Inferior parietal cortex (tissue), 1 donor: ENCODE measurements around the gene MROH2A.

Experiments
- DNase-seq: peaks from one replicate; pipeline ENCODE4 v3.0.0-alpha.2; 2016; ENCODE audit errors: extremely low spot score

The MROH2A gene

GRCh38 chr2:233801357-233802131 is 23.4 kb downstream of the MROH2A start:
- peak; percentile 17 for DNase-seq

DNA sequence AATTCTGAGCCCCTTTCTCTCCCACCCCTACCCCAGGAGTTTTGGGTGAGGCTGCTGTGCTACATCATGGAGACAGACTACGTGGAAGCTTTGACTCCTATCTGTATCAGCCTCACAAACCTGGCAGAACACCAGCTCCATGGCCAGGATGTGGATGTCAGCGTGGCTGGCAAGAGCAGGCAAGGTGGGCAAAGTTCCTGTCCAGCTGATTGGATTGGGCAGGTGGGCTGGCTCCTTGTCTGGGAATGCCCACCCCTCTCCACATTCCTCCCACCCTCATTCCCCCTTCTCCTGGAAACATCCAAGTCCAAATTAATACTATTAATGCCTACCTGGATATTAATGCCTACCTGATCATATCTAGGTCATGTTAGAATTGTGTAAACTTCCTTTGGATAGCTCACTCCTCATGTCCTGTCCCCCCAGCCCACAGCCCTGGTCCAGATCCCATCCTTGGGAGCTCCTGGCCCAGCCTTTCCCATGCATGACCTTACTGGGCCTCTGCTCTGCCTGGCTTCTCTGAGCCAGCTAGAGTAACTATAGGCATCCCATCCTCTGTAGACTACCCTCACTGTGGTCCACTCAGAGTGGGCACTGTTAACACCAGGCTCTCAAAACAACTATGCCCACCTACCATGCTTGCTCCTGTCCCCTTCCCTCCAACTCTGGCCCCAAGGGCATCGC is 24.1 kb downstream of the MROH2A start:
- no peak for DNase-seq

GRCh38 chr2:233803292-233803911 is 25.3 kb downstream of the MROH2A start:
- DNase-seq, result no peak

DNA sequence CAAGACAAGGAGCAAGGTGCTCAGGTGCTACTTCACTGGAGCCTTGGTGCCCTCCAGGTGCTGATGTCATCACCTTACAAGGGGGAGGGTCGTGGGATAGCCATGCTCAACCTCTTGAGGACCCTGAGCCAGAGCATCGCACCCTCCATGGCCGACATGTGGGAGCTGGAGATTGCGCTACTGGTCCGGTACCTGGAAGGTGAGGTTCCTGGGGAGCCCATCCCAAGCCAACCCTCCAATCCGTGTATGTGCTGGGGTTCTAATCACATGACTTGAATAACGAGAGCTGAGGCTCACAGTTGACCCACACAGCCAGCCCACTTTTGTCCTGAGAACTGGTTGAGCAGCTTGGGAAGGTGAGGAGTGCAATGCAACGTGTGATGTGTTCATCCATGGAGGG is 25.9 kb downstream of the MROH2A start:
- DNase-seq, result no peak

DNA sequence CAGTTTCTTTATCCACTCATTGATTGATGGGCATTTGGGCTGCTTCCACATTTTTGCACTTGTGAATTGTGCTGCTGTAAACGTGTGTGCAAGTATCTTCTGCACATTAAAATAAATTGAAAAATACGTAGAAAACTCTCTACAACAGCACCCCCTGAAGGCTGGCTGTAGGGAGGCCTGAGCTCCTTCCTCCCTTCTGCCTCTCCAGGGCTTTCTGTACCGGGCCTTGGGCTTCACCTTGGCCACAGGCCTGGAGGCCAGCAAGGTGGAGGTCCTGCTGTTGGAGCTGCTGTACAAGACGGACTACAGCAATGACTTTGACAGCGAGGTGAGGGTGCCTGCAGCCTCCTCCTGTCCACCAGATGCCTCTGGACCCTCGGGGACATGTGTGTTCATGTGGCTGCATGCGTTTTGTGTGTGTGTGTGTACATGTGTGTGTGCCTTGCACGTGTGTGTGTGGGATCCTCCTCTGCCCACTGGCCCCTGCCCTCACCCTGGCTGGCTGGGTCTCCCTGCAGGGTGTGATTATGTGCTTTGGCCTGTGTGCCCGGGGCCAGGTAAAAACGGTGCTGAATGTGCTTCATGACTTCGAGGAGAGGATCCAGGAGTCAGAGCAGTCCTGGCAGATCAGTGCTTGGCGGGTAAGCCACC is 29.2 kb downstream of the MROH2A start:
- no peak for DNase-seq

DNA sequence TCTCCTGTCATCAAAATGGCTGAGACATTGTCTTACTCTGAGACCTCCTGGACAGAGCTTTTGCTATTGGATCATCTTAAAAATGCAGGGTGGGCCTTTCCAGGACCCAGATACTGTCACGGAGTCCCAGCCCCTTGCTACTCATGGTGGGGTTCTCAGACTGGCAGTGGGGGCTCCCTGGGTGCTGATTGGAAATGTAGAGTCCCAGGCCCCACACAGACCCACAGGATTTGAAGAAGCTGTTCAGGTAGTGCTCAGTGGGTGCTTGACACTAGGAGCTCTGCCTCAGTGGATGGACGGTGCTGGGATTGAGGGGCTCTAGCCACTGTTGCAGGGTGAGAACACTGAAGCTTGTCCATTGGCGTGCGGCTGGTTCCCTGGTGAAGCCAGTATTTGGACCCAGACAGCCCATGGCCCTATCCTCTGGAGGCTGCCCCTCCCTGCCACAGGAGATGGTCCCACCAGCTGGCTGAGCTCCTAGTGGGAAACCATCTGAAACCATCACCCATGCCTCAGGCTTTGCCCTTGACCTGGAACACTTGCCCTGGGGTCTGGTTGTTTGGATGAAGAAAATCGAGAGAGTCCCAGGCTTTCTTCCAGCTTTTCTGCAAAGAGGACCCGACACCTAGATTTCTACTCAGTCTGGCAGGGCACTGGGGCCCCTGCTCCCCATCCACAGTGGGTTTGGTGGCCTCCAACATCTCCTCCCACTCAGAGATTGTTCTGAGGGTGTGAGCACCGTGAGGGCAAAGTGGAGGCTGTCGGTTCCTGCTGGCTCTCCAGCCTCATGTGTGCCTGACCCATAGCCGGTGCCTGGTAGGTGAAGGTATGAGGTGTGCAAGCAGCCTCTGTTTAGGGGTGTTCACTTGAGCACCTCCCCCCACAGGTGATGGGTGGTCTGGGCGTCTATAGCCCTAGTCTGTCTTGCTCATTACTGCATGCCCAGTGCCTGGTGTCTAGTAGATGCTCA is 30.1 kb downstream of the MROH2A start:
- DNase-seq, result no peak

DNA sequence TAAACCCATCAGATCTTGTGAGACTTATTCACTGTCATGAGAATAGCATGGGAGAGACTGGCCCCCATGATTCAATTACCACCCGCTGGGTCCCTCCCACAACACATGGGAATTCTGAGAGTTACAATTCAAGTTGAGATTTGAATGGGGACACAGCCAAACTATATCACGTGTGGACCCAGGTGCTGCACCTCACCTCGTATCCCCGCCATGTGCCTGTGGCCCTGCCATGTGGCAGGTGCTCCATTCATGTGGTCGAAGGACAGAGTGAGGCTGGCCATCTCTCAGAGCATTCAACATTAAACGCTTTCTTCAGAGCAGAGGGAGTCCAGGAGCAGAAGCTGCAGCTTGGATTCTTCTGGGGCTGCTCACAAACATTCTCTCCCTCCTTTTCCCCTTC is 32.3 kb downstream of the MROH2A start:
- DNase-seq, result no peak

DNA sequence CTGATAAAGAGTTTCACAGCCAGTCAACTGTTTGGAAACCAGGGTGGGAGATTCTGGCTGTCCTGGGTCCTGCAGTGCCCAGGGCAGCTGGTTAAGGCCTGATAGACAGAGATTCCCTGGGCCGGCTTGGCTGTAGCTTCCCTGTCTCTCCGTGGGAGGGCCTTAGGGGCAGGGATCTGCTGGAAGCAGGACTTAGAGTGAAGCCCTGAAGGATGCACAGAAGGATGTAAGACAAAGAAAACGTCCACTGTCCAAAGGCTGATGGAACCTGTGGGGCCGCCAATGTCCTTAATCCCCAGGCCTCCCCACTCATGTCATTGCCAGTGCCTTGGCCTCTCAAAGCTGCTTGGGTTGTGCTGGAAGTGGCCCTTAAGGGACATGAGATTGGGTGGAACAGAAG is 33.0 kb downstream of the MROH2A start:
- no peak for DNase-seq

GRCh38 chr2:233811732-233812131 is 33.6 kb downstream of the MROH2A start:
- DNase-seq, result no peak

GRCh38 chr2:233813236-233814055 is 35.3 kb downstream of the MROH2A start:
- DNase-seq, result no peak

DNA sequence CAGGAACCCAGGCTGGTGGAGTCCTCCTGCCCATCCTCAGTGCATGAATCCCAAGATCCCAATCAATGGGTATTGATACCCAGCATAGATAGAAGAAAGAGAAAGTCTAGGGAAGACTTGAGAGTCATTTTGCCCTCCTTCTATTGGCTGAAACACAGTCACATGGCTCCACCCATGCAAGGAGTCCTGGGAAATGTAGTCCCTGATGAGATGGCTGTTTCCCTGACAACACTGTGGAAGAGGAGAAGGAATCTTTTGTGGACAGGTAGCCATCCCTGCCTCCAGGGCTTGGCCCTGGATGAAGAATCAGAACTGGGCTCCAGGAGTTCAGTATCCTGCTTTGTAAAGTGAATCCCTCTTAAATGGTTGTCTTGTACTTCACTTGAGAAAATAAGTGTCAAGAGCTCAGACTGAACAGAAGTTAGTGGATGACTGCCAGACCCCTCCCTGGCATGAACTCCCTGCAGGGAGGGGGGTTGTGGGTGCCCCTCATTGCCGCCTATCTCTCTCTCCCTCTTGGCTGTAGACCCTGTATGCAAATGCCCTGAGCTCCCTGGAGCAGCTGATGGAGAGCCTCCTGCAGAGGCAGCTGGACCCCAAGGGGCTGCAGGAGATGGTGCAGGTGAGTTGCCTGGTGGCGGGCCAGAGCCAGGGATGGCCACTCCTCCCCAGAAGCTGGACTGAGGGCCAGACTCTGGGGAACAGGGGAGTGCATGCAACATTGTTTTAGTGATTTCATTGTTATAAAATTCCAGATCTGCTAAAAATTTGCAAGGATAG is 36.1 kb downstream of the MROH2A start:
- no peak for DNase-seq

DNA sequence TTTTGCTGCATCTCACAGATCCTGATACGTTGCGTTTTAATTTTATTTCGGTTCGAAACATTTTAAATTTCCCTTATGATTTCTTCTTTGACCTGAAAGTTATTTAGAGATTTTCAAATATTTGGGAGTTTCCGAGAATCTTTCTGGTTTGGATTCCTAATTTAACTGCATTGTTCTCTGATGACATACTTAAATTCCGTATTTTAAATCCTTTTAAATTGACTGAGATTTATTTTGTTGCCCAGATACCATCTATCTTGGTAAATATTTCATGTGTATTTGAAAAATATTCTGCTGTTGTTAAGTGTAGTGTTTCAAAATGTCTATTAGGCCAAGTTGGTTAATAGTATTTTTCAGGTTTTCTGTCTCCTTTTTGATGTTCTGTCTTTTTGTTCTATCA is 37.7 kb downstream of the MROH2A start:
- DNase-seq, result no peak

DNA sequence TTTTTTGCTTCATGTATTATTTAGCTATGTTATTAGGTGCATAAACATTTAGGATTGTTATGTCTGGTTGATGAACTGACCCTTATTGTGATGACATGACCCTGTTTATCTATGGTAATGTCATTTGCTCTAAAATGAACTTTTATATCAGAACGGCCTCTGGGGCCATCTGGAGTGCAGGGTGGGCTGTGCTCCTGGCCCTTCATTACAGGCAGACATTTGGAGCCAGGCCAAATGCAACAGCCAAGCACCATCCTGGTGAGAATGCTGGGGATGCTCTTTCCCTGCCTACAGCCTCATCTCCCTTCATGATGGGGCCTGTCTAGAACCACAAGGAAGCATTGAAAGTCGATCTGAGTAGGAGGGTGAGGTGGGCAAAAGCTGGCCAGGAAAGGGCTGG is 38.2 kb downstream of the MROH2A start:
- DNase-seq, result no peak

DNA sequence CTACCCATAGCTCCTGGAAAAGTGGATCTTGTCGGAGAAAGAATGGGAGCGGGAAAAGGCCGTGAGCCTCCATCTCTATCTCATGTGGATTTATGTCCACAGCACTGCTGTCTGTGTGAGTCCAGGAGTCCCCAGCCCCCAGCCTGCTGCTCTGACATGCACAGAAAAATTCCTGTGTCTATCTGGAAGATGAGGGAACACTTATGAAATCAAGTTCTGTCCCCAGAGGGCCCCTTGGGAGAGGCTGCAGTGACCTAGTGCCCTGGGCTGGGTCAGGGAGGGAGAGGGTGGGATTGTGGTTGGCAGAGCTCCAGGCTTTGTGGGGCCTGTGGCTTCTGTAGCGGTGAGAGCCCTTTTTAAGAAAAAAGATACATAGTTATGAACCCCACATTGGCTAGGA is 38.6 kb downstream of the MROH2A start:
- DNase-seq, result no peak

GRCh38 chr2:233817361-233817911 is 39.3 kb downstream of the MROH2A start:
- DNase-seq, result no peak

DNA sequence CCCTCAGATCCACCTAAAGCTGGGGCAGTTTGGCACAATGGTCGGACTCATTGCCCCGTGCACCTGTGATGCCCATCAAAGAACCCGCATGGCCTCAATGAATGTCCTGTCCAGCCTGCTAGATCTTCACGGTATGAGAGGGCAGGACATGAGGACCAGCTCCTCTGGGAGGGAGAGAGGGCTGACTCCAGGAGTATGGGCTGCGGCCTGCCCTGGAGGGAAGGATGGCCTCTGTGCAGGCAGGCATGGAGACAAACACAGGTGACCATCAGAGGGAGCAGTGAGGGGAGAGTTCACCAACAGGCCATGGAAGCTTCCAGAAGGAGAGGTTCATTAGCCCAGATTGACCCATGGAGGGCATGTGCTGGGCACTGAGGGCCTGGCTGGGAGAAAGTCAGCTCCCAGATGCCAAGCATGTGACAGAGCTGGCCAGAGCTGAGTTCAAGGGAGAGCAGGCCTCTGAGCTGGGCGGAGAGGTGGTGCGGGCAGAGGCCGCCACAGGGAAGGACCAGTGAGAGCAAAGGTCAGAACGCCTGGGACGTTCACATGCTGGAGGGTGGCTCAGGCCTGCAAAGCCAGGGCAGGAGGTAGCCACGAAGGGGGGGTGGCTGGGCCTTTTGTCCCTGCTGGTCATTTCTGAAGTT is 40.0 kb downstream of the MROH2A start:
- no peak for DNase-seq

DNA sequence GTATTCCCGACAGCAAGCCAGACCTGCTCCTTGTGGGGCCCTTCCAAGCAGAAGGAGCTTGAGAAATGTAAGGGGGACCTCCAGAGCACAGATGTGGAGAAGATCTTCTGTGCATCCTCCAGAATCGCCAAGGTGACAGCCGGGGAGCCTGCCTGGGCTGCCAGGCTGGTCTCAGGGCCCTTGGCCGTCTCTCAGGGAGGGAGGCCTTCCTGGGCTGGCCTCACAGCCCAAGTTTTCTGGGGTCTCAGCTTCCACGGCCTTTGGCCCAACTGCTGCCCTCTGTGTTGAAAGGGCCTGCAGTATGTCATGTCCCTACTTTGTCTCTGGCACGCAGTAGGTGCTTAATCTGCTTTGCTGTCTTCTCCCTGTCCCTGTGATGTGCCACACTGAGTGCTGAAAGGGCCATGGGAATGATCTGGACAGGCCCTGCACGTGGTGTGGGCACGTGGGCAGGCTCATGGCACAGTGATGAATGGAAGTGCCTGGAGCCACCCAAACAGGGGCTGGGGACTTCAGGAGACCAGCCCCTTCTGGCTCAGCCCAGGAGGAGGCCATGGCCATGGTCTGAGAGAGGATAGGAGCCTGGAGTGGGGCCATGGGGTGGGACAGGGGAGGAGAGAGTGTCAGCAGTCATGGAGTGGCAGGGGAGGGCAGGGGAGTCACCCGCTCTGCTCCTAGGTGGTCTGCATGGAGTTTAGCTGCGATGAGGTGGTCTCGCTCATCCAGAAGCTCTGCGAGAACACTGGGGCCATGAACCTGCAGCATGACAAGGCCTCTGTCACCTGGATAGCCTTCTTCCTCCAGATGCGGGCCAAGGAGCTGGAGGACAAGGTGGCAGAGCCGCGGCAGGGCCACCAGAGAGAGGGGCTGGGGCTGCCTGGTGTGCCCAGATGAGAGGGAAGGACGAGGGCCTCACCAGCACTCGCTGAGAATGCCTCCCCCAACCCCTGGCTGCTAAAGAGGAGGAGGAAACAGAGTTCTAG is 40.8 kb downstream of the MROH2A start:
- DNase-seq, result no peak
